ENCODE measurements around the gene PRRT2. TPM values are rescaled to one million over a fixed set of nuclear protein-coding genes. Genes with fewer than 3 reads are reported as not detected.

The PRRT2 gene
- total and polyA plus RNA-seq, 10 of the 15 experiments (the other 5 are each of a cell fraction or from before 2014, with no cell fraction given) = 0.08 to 0.49 (median 0.12) TPM; not detected in 4

GRCh38 chr16:29858149-29858849 is 46.3 kb downstream of the PRRT2 start:
- 94% methylated on average over 9 of the region's 10 CpGs for WGBS (ENCODE audit: insufficient coverage, insufficient replicate concordance, low lambda C conversion rate, missing lambda C conversion rate)
- SMC1A ChIA-PET (ENCODE audit: uncharacterized antibody, unreplicated experiment) = no interaction called here
- Histone ChIP-seq H3K27me3 (replicated peaks in 1 of 2; ENCODE audit: control insufficient read depth in 2 of 2, insufficient read depth in 2 of 2, low read length in 1 of 2) (no peaks in the 10 kb centered on the region), H3K4me1 (ENCODE audit: control insufficient read depth, insufficient read depth, low read length) (no peaks in the 10 kb centered on the region), H3K4me3 (no peak overlapping the region), H3K79me2 (ENCODE audit: control insufficient read depth, insufficient read depth, low read length) (peaks cover 7% of the 10 kb centered on the region), H3K9me3 (replicated peaks; ENCODE audit: control insufficient read depth, insufficient read depth, low read length) (no peaks in the 10 kb centered on the region), H3K27ac (ENCODE audit: control insufficient read depth, insufficient read depth) (no peak overlapping the region), H3K36me3 (ENCODE audit: control insufficient read depth in 2 of 2, insufficient read depth in 2 of 2, low read length in 1 of 2) (peaks cover 0 to 3% of the 10 kb centered on the region in 2 experiments; a peak in 2 of 4 replicates), H2AFZ (ENCODE audit: control insufficient read depth, low read depth, low read length) (no peak overlapping the region), H3K4me2 (ENCODE audit: control insufficient read depth, insufficient read depth) (no peak overlapping the region), H3K9ac (ENCODE audit: control insufficient read depth, insufficient read depth, low read length) (no peak overlapping the region), H4K20me1 (ENCODE audit: control insufficient read depth, insufficient read depth) (no peaks in the 10 kb centered on the region)
- RAD21 ChIA-PET (ENCODE audit: unreplicated experiment) = no interaction called here
- CTCF ChIA-PET = interaction anchor here (1.9 kb wide), 1 partner anchor 10 kb away, joined by 11 read pairs; no protein-coding TSS in a partner anchor
- POLR2A ChIA-PET = interaction anchor here (0.6 kb wide), 1 partner anchor 889 kb away, joined by 3 read pairs; no protein-coding TSS in a partner anchor
- no peak for ATAC-seq
- DNase-seq (ENCODE audit: low read depth, low spot score) = no peak
- intact Hi-C loops (cut with micrococcal nuclease; ENCODE audit: unreplicated experiment) (no loop called here), in situ Hi-C loops (cut with MboI) (no loop called here)
- no peak for FAIRE-seq
- BruUV-seq (replicated peaks) = no TSS peak
- no peak for TF ChIP-seq IKZF1 (conservative IDR thresholded peaks at IDR 0.05)
- TF ChIP-seq ZBTB40 (IDR thresholded peaks at IDR 0.05; ENCODE audit: borderline replicate concordance) = no peak
- no peak for TF ChIP-seq RELB (IDR thresholded peaks at IDR 0.05; ENCODE audit: low read depth)
- TF ChIP-seq NFYA (IDR thresholded peaks at IDR 0.05; ENCODE audit: borderline replicate concordance, low read depth, low read length) = no peak
- TF ChIP-seq EGR1 (IDR thresholded peaks at IDR 0.05; ENCODE audit: borderline replicate concordance in 1 of 2, low read depth in 2 of 2, low read length in 2 of 2) = no peak
- TF ChIP-seq USF2 (IDR thresholded peaks at IDR 0.05; ENCODE audit: borderline replicate concordance, low read depth, low read length) = no peak
- TF ChIP-seq SIN3A (IDR thresholded peaks at IDR 0.05; ENCODE audit: low read depth, low read length) = no peak
- no peak for TF ChIP-seq REST (IDR thresholded peaks at IDR 0.05; ENCODE audit: low read depth, low read length)
- TF ChIP-seq E2F4 (IDR thresholded peaks at IDR 0.05; ENCODE audit: low read depth, low read length) = no peak
- no peak for TF ChIP-seq JUNB (IDR thresholded peaks at IDR 0.05)
- TF ChIP-seq CBX5 (IDR thresholded peaks at IDR 0.05; ENCODE audit: low read depth) = no peak

Measured in GM12878 (cell line).